DMS 273 treated with DMSO at 0.1 percent for 48 hours (cell line): Measurements from ENCODE around the gene GMFB.

Experiments used
- DNase-seq: peaks from one replicate; lab custom pipeline; 2025; lab: John Stamatoyannopoulos, UW

Gene GMFB

GRCh38 chr14:54488646-54489317 is at the start of gene GMFB:
TSS of gene GMFB (minus strand) at chr14:54488980. CDS start at chr14:54488927, 53 bp downstream.
- peak; percentile 83 for DNase-seq

GRCh38 chr14:54538055-54538454 is 49.3 kb upstream of the GMFB start:
- no peak for DNase-seq

- DNase-seq = no peak
Measured at GRCh38 chr14:54537651-54538050, 48.9 kb upstream of the GMFB start.

GRCh38 chr14:54535646-54536045 is 46.9 kb upstream of the GMFB start:
- DNase-seq = no peak

GRCh38 chr14:54535126-54535525 is 46.3 kb upstream of the GMFB start:
- no peak for DNase-seq

GRCh38 chr14:54533100-54533499 is 44.3 kb upstream of the GMFB start:
- no peak for DNase-seq

GRCh38 chr14:54532111-54533012 is 43.6 kb upstream of the GMFB start:
- no peak for DNase-seq

GRCh38 chr14:54529811-54530210 is 41.0 kb upstream of the GMFB start:
- DNase-seq = no peak

- DNase-seq = no peak
Measured at GRCh38 chr14:54528973-54529372, 40.2 kb upstream of the GMFB start.

- no peak for DNase-seq
Measured at GRCh38 chr14:54524410-54524809, 35.6 kb upstream of the GMFB start.

GRCh38 chr14:54516709-54517108 is 27.9 kb upstream of the GMFB start:
- no peak for DNase-seq

GRCh38 chr14:54515670-54516069 is 26.9 kb upstream of the GMFB start:
- DNase-seq = no peak

GRCh38 chr14:54512393-54512792 is 23.6 kb upstream of the GMFB start:
- DNase-seq = no peak

- peak; percentile 94 for DNase-seq
Measured at GRCh38 chr14:54509546-54510501, 21.0 kb upstream of the GMFB start, which contains the start of gene CGRRF1. TSS of gene CGRRF1 (plus strand) at chr14:54509906. CDS start at chr14:54509960, 54 bp downstream.

GRCh38 chr14:54503486-54503885 is 14.7 kb upstream of the GMFB start:
- DNase-seq = no peak

- no peak for DNase-seq
Measured at GRCh38 chr14:54502602-54503001, 13.8 kb upstream of the GMFB start.

- no peak for DNase-seq
Measured at GRCh38 chr14:54501480-54501879, 12.7 kb upstream of the GMFB start.

- DNase-seq = no peak
Measured at GRCh38 chr14:54500744-54501143, 12.0 kb upstream of the GMFB start.

- DNase-seq = no peak
Measured at GRCh38 chr14:54498579-54498978, 9.8 kb upstream of the GMFB start.

- no peak for DNase-seq
Measured at GRCh38 chr14:54498095-54498531, 9.3 kb upstream of the GMFB start.

GRCh38 chr14:54497224-54497623 is 8.4 kb upstream of the GMFB start:
- no peak for DNase-seq

GRCh38 chr14:54493293-54493692 is 4.5 kb upstream of the GMFB start:
- no peak for DNase-seq
